DOHH2 (cell line): Measurements from ENCODE around the gene PRUNE1.
A peak's percentile ranks its signal among the peaks of the same experiment; 100 is the strongest.

ENCODE experiments used
- H3F3A ChIP-seq: fragments of 200-600 bp; sonication (generic), shearing (Covaris generic); 2 replicates; pipeline ENCODE4 v1.6.0; 2016; ENCODE audit warnings: antibody characterized with exemption, mild to moderate bottlenecking; ENCODE audit not compliant: control insufficient read depth, insufficient read depth
- H3K27ac ChIP-seq: fragments of 200-600 bp; sonication (generic); 2 replicates; pipeline ENCODE4 v1.5.1; 2014; ENCODE audit warnings: low read depth, mild to moderate bottlenecking, low read length, moderate library complexity
- H3K27me3 ChIP-seq: fragments of 200-600 bp; sonication (generic); 2 replicates; pipeline ENCODE4 v1.6.1; 2014; ENCODE audit warnings: mild to moderate bottlenecking, low read length, mixed read lengths; ENCODE audit not compliant: control insufficient read depth
- H3K36me3 ChIP-seq: fragments of 200-600 bp; sonication (generic); 2 replicates; pipeline ENCODE4 v1.6.1; 2014; ENCODE audit warnings: mild to moderate bottlenecking, low read length, moderate library complexity, mixed read lengths; ENCODE audit not compliant: control insufficient read depth
- H3K4me1 ChIP-seq: fragments of 200-600 bp; sonication (generic); 2 replicates; pipeline ENCODE4 v1.6.1; 2014; ENCODE audit warnings: mild to moderate bottlenecking, low read length, mixed read lengths; ENCODE audit not compliant: control insufficient read depth
- H3K4me2 ChIP-seq: fragments of 200-600 bp; sonication (generic); 2 replicates; pipeline ENCODE4 v1.6.0; 2014; ENCODE audit warnings: mild to moderate bottlenecking, low read length, moderate library complexity
- H3K4me3 ChIP-seq: fragments of 200-600 bp; sonication (generic); 2 replicates; pipeline ENCODE4 v1.5.1; 2014; ENCODE audit warnings: mild to moderate bottlenecking, low read length, mixed read lengths
- H3K79me2 ChIP-seq: fragments of 200-600 bp; sonication (generic); 2 replicates; pipeline ENCODE4 v1.6.1; 2014; ENCODE audit warnings: mild to moderate bottlenecking, low read length, mixed read lengths; ENCODE audit not compliant: control insufficient read depth
- H3K9me2 ChIP-seq: fragments of 200-600 bp; sonication (generic); replicated peaks from 2 replicates; pipeline ENCODE4 v1.6.1; 2014; ENCODE audit warnings: mild to moderate bottlenecking, low read length, mixed read lengths; ENCODE audit not compliant: control insufficient read depth
- H3K9me3 ChIP-seq: fragments of 200-600 bp; sonication (generic); 2 replicates; pipeline ENCODE4 v1.6.1; 2014; ENCODE audit warnings: antibody characterized with exemption, low read length, mixed read lengths; ENCODE audit not compliant: control insufficient read depth, insufficient read depth
- H4K20me1 ChIP-seq: fragments of 200-600 bp; sonication (generic); 2 replicates; pipeline ENCODE4 v1.6.0; 2014; ENCODE audit warnings: low read depth, mild to moderate bottlenecking, antibody characterized with exemption, low read length, moderate library complexity; ENCODE audit not compliant: control insufficient read depth, insufficient read depth
- EZH2phosphoT487 ChIP-seq: fragments of 200-600 bp; sonication (generic); IDR thresholded peaks from 2 replicates; pipeline ENCODE4 v1.6.1; 2017; ENCODE audit warnings: borderline replicate concordance, mild to moderate bottlenecking, antibody characterized with exemption, low read length, moderate library complexity, mixed read lengths
- TF ChIP-seq, protein P1 (sequence below): fragments of 200-600 bp; sonication (generic); IDR thresholded peaks from one replicate; pipeline ENCODE4 v1.5.1; 2014; ENCODE audit warnings: antibody characterized with exemption, mild to moderate bottlenecking, low read depth, low read length; ENCODE audit not compliant: poor library complexity, severe bottlenecking

The PRUNE1 gene

DNA sequence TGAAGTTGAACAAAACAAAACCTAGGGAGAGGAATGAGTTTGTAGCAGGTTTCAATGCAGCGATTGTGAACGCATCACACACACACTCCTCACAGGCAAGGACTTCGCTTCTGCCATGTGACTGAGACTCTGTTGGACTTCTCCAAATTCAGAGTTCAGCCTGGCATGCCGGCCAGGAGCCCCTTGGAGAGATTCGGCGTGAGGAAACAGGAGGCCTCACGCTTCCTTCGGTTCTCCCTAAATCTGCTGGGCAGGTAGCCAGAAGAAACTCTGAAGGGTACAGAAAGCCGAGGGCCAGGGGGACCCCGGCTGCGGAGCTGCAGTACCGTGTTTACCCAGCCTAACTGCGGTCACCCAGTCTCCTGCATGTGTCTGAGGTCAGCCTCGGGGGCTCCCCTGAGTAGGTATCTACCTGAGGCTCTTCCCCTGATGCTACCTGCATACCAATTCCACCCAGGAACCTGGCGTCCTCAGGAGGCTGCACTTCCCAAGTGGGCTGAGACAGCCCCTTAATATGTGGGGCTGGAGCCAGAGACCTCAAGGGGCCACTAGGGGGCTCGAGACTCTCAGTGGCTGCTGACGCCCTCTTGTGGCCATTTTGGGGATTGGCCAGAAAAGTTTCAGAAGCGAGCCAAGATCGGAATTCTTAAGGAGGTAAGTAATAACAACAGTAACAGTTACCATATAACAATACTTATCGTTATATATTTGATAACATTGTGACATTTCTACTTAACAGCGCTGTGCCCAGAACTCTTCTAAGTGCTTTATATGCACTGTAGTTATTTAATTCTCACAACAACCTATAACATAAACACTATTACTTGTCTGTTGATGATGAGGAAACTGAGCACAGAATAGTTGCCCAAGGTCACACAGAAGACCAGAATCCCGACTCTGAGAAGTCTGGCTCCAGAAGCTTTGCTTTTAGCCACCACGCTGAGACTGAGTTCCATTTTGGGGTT is 28.9 kb upstream of the PRUNE1 start:
- peaks cover 9% of the 10 kb centered on the region for H3F3A ChIP-seq
- no peaks in the 10 kb centered on the region for H3K9me3 ChIP-seq
- no peaks in the 10 kb centered on the region for H3K36me3 ChIP-seq
- H3K4me1 ChIP-seq = peaks cover 46% of the 10 kb centered on the region
- no peaks in the 10 kb centered on the region for H3K27me3 ChIP-seq
- H3K4me3 ChIP-seq = peak overlapping the region; percentile 75
- peaks cover 11% of the 10 kb centered on the region for H3K79me2 ChIP-seq
- peak overlapping the region; percentile 95 for H3K4me2 ChIP-seq
- no peaks in the 10 kb centered on the region for H3K9me2 ChIP-seq
- TF ChIP-seq, protein P1, sequence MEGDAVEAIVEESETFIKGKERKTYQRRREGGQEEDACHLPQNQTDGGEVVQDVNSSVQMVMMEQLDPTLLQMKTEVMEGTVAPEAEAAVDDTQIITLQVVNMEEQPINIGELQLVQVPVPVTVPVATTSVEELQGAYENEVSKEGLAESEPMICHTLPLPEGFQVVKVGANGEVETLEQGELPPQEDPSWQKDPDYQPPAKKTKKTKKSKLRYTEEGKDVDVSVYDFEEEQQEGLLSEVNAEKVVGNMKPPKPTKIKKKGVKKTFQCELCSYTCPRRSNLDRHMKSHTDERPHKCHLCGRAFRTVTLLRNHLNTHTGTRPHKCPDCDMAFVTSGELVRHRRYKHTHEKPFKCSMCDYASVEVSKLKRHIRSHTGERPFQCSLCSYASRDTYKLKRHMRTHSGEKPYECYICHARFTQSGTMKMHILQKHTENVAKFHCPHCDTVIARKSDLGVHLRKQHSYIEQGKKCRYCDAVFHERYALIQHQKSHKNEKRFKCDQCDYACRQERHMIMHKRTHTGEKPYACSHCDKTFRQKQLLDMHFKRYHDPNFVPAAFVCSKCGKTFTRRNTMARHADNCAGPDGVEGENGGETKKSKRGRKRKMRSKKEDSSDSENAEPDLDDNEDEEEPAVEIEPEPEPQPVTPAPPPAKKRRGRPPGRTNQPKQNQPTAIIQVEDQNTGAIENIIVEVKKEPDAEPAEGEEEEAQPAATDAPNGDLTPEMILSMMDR = peak; percentile 100
- no peak for TF ChIP-seq EZH2phosphoT487
- no peaks in the 10 kb centered on the region for H4K20me1 ChIP-seq
- H3K27ac ChIP-seq = no peak overlapping the region

DNA sequence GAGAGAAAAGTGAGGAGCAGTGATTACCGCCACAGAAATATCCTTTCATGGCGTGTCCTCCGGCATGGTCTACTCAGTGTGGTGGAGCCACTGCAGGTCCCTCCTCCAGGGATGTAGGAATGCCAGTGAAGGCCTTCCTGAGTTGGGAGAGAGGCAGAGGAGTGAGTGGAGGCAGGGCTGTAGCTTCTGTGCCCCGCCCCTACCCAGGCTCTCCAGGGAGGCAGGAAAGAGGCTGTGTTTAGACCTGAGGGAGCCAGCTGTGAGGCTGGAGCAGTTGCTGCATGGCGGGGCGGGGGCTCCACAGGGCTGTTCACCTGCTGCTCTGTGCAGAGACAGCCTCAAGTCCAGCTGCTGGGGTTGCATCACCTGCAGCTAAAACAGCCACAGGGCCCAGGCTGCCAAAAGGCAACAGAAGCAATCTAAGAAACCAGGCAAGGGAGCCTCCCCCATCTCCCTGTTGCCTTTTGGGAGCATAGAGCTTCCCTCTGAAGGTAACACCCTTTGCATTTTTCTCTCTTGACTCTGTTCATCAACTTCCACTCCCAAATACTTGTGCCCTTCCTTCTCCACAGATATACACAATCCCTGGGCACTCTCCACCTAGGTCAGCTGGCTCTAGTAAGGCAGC is 27.0 kb upstream of the PRUNE1 start:
- H3K4me3 ChIP-seq = no peak overlapping the region
- H3K79me2 ChIP-seq = no peaks in the 10 kb centered on the region
- TF ChIP-seq, protein P1 = no peak
- no peak for TF ChIP-seq EZH2phosphoT487
- H3K4me1 ChIP-seq = peaks cover 37% of the 10 kb centered on the region
- H3F3A ChIP-seq = peaks cover 4% of the 10 kb centered on the region; the same call in 1 of the 2 replicates
- no peaks in the 10 kb centered on the region for H4K20me1 ChIP-seq
- H3K36me3 ChIP-seq = no peaks in the 10 kb centered on the region
- H3K4me2 ChIP-seq = no peak overlapping the region
- H3K27me3 ChIP-seq = no peaks in the 10 kb centered on the region; the same call in 1 of the 2 replicates
- H3K9me3 ChIP-seq = no peaks in the 10 kb centered on the region
- H3K9me2 ChIP-seq = no peaks in the 10 kb centered on the region
- H3K27ac ChIP-seq = no peak overlapping the region

DNA sequence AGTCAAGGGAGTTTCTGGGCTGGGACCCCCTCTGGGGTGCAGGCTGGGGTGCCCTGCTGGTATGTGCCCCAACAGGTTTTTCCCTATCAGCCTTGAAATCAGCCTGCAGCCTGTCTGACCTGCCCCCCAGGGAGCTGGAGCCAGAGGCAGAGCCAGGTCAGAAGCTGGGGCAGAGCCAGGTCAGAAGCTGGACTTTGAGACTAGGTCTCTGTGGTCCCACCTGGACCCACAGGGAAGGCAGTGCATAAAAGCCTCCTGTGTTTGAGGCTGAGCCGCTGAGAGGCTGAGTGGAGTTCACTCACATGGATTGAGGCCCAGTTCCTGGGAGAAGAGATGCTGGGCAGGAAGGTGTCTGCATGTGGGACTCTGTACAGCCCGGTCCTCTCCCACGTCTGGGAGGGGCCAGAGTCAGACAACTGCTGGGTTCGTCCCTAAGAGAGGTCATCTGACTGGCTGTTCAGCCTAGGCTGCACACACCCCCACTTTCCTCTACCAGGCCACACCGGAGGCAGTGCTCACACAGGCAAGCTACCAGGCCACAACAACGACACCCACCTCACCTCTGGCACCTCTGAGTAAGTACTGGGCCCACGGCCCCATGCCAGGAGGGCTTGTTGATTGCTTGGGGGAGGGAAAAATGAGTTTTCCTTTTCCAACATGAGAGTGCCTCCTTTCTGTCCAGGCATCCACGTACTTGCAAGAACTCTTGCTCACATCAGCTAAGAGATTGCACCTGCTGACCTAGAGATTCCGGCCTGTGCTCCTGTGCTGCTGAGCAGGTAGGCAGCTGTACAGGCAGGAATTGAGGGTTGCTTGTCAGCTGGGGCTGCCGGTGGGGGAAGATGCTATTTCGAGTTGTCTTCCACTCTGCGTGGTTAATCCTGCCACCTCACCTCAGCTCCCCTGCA is 26.2 kb upstream of the PRUNE1 start, which contains the start of gene ANXA9:
ANXA9 (plus strand) TSS at position 488 of the 908 bp plus-strand sequence. CDS start 814 bp downstream, outside the sequence.
- H3F3A ChIP-seq = no peaks in the 10 kb centered on the region
- H3K4me1 ChIP-seq = peaks cover 30% of the 10 kb centered on the region
- H3K36me3 ChIP-seq = no peaks in the 10 kb centered on the region
- no peaks in the 10 kb centered on the region for H3K9me3 ChIP-seq
- H3K4me3 ChIP-seq = no peak within 1 kb of the TSS
- H4K20me1 ChIP-seq = no peaks in the 10 kb centered on the region
- H3K27ac ChIP-seq = no peak within 1 kb of the TSS
- no peaks in the 10 kb centered on the region; the same call in 1 of the 2 replicates for H3K27me3 ChIP-seq
- H3K79me2 ChIP-seq = no peaks in the 10 kb centered on the region
- H3K4me2 ChIP-seq = no peak within 1 kb of the TSS
- no peak for TF ChIP-seq EZH2phosphoT487
- TF ChIP-seq, protein P1 = no peak
- no peaks in the 10 kb centered on the region for H3K9me2 ChIP-seq
